Activated CD8-positive, alpha-beta memory T cell treated with anti-CD3 and anti-CD28 coated beads for 48 hours (primary cell): ENCODE measurements around the gene MRPS27.

Experiments
- DNase-seq, 3 experiments: peaks; one replicate each; pipeline ENCODE4 v3.0.0-alpha.2; 2020; ENCODE audit warnings: low read depth in 2 of 3, low spot score in 2 of 3

The MRPS27 gene

DNA sequence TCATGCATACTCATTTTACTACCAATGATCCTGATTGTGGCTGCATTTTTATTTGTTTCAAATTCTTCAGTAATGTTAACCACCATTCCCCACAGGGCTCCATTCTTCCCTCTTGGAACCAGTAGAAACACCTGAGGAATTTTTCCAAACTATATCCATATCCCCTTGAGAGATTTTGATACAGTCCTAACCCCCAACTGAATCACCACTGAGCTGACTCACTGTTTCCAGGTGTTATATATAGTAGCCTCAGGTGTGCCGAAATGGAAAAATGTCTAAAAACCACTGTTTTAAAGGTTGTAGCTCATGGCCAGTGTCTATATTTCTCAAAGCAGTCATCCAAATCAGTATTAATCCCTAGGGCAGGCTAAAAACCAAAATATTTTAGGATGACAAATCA lies 85.2 kb downstream of the MRPS27 start:
- no peak for DNase-seq

DNA sequence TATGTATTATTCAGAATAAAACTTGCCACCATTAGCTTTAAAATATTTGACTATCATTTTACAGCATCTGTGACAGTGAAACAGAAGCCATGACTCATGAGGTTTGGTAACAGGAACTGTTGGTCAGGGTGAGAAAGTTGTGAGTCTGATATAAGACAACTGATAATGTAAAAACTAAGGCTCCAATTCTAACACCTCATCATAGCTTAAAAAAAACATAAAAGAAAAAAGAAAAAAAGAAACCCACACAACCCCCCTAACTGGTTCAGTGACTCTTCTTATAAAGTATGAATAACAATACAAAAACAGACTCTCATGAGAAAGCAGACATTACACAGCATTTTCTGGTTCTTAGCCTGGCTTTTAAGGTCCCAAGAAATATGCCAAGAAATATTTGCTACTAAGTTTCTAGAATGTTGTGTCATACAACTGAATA lies 85.8 kb downstream of the MRPS27 start:
- no peak for DNase-seq

DNA sequence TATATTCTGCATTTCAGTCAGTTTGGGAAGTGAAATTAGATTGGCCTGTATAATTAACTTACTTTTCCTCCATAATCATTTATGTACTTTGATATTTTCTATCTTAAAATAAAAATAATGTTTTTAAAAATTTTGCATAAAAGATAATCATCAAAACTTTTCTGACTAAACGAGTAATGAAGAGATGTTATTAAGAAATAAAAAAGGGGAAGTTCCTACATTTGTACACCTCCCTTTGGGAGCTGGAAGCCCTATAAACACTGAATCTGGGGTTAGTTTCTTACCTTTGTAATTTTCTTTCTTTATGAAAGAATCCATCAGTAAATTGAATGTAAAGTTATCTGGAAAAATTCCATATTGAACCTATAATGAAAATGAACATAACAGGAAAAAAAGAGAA lies 86.2 kb downstream of the MRPS27 start:
- no peak for DNase-seq

GRCh38 chr5:72232838-72233237 lies 87.2 kb downstream of the MRPS27 start:
- no peak for DNase-seq

DNA sequence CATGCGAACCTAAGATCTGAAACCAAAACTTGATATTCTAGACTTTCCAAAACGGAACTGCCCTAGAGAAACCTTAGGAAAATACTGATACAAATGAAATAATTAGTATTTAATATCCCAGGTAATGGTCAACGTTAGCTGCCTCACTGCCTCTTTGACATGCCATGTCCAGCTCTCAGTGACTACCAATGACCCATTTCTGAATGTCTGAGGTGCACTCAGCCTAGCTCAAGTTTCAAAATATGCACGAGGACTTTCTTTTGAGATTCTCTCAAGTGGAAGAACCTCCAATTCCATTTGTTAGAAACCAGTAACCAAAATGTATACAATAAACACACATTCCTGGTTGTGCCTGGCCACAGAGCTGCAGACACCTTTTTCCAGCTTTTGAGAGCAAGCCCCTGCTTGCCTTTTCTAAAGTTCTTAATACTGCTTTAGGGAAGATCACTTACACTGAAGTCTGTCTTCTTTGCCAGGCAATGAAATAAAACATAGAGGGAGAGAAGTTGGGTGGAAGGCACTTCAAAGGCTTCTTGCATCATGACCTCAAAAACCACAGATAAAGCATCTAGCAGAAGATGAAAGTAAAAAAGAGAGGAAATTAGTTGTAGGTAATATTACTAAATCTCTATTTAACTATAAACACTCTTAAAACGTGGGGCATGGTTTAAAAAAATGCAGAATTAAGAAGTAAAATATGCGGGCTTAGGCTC lies 87.9 kb downstream of the MRPS27 start:
- no peak for DNase-seq

DNA sequence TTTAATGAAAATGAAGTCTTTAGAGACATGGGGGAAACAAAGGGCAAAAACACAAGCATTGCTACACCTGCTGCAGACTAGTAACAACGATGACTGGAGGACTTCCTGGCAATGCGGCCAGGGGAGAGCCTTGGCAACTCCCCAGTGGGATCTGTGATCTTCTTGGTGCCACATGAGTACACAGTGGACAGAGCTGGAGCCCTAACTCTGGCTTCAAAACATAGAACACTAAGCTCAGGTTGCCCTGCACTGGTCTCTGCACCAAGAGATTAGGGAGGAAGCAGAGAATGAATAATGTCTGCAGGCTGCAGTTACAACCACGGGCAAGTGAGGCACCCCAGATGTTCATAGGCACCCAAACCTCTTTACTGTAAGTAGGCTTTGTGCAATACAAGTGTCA lies 91.1 kb downstream of the MRPS27 start:
- no peak for DNase-seq

DNA sequence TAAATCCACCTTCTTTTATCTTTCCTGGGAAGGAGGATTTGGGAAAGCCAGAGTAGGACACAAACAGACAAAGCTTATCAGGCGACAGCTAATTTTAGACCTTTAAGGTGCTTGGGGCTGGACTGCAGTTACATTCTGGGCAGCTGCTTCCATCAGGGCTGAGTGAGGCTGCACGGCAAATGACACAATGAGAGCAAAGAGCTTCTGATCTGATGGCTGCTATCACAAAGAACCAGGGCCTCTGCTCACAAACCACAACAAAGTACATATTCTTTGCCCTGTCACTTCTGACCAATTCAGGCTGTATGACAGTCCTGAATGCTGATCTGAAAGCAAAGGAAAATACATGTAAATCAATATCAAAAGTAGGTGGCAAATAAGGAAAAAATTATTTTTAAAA lies 93.1 kb downstream of the MRPS27 start:
- DNase-seq = no peak

DNA sequence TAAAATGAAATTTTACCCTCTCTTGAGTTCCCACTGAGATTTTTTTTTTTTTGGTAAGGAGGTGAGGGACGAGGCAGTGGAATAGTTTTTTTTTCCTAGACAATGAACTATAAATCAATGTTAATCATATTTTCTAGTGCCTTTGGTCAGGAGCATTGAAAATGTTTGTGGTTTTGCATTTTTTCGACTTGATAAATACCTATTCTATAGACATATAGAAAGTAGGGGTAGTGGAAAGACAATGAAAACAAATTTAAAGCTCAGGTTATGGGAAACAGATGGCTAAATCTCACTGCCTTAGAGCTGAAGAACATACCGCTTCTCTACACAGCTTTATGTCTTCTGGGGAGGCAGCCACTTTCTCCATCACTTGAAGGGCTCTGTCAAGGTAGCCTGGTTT lies 94.3 kb downstream of the MRPS27 start:
- DNase-seq = no peak

DNA sequence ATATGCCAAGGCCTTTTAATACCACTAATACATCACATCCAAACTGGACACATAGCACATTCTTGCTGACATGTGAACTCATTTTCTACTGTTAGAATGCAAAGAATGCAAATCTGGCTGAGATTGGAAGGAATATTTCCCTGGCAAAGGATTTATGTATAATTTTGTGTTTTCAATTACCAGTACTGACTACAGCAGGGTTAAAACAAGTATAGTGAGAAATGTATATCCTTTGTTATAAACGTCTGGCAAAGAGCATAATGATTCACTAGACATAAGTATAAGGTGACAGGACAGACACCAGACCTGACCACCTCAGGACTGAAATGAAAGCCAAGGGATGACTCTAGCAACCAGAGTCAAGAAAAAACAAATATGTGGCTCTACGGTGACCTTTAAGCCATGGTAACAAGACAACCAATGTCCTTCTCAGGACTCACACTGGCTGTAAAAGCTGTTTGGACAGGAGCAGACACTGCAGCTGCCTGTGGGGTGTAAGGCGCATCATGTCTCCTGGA lies 95.0 kb downstream of the MRPS27 start:
- DNase-seq = no peak

GRCh38 chr5:72223371-72223770 lies 96.7 kb downstream of the MRPS27 start:
- no peak for DNase-seq

- DNase-seq = no peak
Observed at GRCh38 chr5:72222521-72222920, 97.5 kb downstream of the MRPS27 start.

- no peak for DNase-seq
Observed at GRCh38 chr5:72221541-72221940, 98.5 kb downstream of the MRPS27 start.

- no peak for DNase-seq
Observed at GRCh38 chr5:72221099-72221498, 98.9 kb downstream of the MRPS27 start.

- no peak for DNase-seq
Observed at GRCh38 chr5:72216756-72217155, 103.3 kb downstream of the MRPS27 start.

GRCh38 chr5:72214168-72214567 lies 105.9 kb downstream of the MRPS27 start:
- DNase-seq = no peak

GRCh38 chr5:72213482-72213881 lies 106.6 kb downstream of the MRPS27 start:
- no peak for DNase-seq

- DNase-seq = no peak
Observed at GRCh38 chr5:72212171-72212570, 107.9 kb downstream of the MRPS27 start.

DNA sequence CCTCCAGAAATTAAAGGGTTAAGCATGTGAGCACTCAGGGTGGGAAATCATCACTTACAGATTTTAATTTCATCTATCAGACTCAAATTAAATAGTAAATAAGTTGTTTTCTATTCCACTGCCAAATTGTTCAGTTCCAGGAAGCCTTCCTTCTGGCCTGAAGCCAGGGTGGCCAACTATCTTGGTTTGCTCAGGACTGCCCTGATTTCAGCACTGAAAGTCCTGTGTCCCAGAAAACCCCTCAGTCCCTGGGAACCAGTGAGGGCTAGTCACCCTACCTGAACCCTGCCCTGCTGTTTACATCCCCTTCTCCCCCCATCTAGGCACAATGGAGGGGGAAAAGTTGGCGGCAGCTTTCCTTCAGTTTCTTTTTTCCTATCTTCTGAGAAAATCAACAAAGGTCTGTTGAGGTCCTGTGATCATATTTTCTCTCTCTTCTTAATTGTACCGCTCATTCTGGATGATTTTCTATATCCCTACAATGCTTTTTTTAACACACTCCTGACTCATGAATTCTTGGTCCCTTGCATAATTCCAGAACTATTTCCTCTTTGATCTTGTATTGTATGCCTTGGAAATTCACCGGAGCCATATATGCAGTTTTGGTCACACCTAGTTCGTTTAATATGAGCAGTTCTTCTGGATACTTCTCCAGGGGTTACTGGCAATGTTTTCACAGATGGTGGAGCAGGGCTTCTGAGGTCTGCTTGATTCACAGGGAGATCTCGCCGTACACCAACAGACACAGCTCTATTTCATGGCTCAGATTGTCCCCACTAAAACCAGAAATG lies 109.0 kb downstream of the MRPS27 start:
- DNase-seq = no peak

GRCh38 chr5:72209147-72210115 lies 110.6 kb downstream of the MRPS27 start:
- no peak for DNase-seq

GRCh38 chr5:72208324-72208926 lies 111.6 kb downstream of the MRPS27 start:
- no peak for DNase-seq

DNA sequence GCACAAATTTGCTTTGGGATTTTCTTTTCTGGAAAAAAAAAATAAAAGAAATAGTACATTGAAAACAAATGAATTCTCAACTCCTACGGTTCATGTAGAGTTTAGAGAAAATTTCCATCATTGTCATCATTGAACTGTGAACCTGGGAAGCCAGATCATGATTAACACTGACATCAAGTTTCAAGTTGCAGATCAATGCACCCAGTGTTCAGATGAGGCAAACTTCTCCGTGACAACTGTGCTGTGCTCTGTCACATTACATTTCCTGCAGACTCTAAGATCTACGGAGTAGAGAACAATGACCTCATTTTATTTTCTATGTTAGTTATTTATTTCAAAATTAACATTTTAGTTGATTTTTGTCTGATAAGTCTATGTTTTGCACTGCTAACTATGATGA lies 113.0 kb downstream of the MRPS27 start:
- DNase-seq = no peak
